GM19452 (cell line): Measurements from ENCODE around the gene CAMK4.

Experiments used
- ATAC-seq: cut with Tn5 transposase; IDR thresholded peaks from one replicate; pipeline ENCODE4 v1.9.1; 2021; ENCODE audit not compliant: unreplicated experiment

CAMK4 gene

DNA sequence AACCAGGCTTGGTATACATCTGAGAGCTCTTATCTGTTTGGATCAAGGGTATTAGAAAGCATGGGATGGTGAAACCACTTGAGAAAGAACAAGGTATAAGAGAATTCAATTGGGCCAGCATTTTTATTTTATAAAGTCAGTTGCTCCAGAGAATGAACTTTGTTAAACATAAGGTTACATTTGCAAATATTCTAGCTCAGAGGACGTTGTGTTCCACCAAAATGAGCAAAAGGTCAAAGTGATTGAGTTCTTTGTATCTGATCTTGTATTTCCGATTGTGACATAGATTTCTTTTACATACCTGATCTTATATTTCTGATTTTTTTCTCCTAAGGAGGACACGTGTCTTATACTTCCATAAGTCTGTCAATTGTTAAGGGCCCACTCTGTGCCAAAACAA, 296.7 kb downstream of the CAMK4 start:
- no peak for ATAC-seq

DNA sequence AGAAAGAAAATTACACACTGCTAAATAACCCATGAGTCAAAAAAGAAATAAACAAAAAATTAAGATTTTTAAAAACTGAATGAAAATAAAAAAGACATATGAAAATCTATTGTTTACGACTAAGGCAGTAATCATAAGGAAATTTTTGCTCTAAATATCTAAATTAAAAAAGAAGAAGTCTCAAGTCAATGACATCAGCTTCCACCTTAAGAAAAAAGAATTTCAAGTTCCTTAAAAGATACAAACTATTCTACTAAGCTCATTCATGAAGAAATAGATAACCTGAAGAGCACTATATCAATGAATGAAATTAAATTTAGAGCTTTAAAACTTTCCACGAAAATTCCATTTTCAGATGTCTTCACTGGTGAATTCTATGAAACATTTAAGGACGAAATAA, 303.9 kb downstream of the CAMK4 start:
- no peak for ATAC-seq

DNA sequence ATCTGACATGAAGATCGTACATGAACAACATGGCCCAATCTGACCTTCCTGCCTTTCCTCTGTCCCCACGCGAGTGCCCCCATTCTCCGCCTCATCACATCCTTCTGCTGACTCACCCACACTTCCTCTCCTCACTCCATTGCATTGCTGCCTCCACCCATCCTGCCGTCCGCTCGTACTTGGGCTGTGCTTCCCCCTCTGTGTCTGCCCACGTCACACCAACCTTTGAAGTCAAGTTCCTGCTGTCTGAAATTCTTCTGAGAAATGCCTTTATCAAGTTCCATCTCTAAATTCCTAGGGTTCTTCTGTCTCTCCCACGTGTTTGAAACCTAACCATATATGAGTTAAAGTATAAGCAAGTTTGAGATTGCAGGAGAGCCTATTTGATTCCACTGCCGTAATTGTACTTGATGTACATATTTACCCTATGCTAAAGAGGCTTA, 306.1 kb downstream of the CAMK4 start:
- ATAC-seq, result peak; percentile 82

DNA sequence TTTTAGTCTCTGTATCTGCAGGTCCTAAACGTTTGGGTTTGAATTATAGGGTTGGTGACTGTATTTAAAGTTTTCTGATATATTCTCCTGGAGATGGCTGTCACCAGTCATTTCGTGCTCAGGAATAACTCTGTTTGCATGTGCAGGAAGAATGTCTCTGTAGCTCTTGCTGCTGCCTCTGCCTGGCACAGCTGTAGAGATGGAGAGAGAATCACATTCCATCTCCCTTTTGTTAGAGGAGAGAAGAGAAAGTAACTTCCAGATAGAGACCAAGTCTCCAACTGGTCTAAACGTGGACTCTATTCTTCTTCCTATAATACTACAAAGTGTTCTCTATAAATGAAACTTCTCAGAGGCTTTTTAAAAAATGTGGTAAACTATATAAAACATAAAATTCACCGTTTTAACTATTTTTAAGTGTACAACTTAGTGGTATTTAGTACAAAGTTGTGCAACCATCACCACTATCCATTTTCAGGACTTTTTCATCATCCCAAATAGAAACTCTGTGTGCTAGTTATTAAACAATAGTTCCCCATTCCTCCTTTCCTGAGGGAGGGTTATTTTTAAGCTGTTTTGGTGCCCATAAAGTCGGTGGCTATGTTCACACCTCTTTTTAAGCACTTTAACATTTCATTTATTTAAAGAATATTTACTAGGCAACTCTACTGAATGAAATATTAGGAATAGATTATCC, 308.9 kb downstream of the CAMK4 start:
- no peak for ATAC-seq

DNA sequence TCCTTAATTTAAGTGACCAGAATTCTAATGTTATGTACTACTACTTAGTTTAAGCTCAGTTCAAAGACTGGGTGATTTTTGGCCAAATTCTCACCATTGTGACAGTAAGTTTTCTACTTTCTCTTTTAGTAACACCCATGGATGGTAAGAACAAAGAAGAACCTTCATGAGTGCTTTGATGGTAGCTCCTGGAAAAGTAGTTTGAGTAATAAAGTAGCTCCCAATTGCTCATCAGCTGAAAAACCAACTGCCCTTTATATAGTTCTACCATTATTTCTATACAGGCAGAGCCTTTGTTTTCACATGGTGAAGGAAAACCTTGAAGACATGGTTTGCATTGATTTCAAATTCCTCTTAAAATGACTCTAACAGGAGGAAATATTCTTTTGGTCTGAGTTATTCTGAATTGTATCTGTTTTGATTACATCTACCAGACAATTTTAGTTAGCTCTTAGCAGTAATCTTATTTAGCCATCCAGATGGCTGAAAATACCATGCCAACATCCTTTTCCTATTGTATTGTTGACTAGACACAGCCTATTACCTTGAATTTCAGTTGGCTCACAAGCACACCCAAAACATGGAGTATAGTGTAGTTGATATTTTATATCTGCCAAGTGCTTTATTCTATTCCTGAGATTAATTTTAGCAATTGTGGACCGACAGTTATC, 311.8 kb downstream of the CAMK4 start:
- ATAC-seq, result no peak

DNA sequence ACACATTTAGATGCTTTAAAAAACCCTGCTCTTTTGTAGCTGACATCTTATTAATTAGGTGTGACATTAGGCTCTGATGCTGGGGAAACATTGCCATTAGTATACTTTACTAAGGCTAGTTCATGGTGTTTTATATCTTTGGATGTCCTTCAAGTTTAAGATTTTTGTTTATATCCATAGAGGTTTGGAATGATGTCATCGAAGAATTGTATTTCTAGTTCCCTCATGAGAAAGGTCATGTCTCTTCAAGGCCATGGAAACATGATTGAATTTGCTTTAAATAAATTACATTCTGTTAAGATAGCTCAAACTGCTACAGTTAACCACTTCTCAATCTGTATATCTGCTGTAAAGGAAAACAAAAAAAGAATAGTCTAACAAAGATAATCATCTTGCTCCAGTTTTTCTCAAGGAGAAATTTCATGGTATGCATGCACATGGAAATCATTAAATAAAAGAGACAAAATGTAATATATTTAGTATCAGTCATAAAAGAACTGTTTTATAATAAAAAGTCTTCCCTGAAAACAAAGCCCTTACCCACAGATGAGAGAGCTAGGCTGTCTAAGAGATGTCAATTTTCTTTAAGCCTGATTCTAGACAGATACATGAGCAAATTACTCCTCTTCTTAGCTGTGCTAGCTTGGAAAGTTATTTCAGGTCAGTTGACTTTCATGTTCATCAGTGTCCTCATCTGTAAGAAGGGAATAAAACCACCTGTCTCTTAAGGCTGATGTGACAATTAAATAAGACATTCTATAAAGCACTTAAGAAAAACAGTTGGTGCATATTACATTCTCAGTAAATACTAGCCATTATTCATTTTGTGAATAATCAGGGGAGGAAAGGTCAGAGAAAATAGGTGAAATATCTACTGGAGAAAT, 313.2 kb downstream of the CAMK4 start:
- no peak for ATAC-seq
